HG03135 (cell line): ENCODE data around the gene ALDH9A1.
"Not testable (repeated sequence)": the region's sequence is repeated elsewhere in the genome, so short reads cannot be mapped to it uniquely, and the experiment has no call there.

Experiments
- ATAC-seq: cut with Tn5 transposase; IDR thresholded peaks from one replicate; pipeline ENCODE4 v1.9.1; 2021; ENCODE audit warnings: mild to moderate bottlenecking, moderate library complexity; ENCODE audit not compliant: unreplicated experiment

ALDH9A1 gene

DNA sequence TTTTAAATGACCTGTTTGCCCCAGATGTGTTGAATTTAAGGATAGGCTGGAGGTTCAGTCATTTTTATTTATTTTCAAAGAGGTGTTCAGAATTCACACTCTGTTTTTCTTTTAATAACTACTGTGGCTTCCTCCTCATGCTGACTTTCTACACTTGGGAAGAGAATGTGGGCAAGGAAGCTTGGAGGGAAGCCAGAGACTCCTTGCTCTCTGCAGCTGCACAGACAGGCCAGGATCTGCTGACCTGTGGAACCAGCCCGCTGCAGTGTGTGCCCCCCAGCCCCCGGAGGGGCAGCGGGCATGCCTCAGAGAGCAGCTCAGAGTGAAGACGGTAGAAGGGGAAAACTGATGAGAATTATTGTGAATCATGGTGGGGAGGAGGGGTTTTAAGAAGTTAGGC is 50.4 kb downstream of the ALDH9A1 start:
- ATAC-seq, result no peak

DNA sequence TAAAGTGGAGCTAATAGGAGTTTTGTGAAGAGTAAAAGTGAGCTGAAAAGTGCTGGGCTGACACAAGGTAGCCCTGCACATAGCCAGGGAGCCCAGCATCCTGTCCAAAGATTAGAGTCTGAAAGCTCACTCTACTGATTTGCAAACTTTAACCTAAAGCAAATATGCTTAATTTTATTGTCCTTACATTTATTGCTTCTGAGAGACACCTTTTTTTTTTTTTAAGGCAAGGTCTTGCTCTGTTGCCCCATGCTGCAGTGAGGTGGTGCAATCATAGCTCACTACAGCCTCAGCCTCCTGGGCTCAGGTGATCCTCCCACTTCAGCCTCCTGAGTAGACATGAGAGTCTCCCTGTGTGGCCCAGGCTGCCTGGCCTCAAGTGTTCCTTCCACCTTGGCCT is 50.8 kb downstream of the ALDH9A1 start:
- ATAC-seq, result no peak

DNA sequence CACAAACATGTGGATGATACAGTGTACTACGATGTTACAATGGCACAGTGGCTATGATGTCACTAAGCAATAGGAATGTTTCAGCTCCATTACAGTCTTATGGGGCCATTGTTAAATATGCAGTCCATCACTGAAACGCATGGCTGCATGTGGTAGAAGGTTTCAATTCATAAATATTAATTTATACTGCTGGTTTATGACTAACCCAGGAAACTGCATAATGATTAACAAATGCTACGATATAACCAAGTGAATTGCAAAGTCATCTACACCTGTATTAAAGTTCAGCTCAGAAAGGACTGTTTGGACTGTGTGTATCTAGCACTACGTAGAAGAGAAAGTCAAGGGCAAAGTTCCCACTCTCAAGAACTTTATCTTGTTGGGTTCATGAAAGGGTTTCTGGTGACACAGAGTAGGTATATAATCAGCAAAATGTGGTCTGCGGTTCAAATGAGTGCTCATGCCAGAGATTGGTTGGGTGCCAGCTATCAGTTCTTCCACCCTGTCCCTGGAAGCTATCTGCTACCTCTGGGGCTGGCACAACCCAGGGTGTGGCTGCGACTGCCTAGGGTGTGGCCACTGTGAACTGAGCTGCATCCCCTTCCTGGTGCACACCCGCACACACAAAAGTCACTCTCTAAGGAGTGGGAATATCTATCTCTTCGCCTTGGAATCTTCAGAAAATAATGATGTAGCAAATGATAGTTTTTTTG is 52.6 kb downstream of the ALDH9A1 start:
- peak; percentile 61 for ATAC-seq

DNA sequence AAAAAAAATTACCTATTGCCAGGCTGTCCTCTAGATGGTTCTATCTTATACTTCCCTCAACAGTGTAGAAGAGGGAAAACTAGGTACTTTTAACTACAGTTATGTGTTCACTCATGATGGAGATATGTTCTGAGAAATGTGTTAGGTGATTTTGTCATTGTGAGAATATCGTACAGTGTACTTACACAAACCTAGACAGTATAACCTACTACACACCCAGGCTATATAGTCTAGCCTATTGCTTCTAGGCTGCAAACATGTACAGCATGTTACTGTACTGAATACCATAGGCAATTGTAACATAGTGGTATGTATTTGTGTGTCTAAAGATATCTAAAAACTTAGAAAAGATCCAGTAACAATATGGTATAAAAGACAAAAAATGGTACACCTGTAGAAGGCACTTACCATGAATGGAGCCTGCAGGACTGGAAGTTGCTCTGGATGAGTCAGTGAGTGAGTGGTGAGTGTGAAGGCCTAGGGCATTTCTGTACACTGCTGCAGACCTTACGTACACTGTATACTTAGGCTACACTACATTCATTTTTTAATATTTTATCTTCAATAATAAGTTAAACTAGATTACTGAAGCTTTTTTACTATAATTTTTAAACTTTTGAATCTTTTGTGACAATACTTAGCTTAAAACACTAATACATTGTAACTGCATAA is 54.2 kb downstream of the ALDH9A1 start:
- ATAC-seq, result no peak

DNA sequence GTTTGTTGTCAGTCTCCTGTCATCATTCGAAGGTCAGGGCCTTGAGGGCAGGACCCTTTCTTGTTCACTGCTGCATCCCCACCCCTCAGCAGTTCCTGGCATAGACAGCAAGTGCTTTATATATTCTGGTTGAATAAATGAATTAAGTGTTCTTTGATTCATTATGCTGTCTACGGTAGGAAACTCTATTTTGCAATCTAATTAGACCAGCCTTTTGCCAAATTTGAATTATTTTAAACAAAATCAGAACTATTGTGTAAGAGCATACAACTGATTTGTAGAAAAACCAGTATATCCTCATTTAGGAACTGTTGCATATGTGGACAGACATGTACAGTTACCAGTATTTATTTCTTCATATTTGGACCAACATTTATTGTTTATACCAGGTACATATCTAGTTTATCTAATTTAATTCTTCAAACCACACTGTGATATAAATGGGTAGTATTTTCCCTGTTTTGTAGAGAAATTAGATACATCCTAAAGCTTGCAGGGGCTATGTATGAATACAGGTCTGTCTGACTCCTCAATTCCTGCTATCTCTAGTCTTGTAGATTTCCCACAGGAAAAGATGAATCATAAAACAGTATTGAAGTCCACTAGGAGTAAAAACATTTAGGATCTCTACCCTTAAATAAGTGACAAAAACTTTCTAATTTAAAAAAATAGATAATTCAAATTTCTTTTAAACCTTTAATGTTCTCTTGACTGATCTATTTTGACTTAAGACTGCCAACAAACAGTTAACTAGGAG is 57.0 kb downstream of the ALDH9A1 start:
- no peak for ATAC-seq

DNA sequence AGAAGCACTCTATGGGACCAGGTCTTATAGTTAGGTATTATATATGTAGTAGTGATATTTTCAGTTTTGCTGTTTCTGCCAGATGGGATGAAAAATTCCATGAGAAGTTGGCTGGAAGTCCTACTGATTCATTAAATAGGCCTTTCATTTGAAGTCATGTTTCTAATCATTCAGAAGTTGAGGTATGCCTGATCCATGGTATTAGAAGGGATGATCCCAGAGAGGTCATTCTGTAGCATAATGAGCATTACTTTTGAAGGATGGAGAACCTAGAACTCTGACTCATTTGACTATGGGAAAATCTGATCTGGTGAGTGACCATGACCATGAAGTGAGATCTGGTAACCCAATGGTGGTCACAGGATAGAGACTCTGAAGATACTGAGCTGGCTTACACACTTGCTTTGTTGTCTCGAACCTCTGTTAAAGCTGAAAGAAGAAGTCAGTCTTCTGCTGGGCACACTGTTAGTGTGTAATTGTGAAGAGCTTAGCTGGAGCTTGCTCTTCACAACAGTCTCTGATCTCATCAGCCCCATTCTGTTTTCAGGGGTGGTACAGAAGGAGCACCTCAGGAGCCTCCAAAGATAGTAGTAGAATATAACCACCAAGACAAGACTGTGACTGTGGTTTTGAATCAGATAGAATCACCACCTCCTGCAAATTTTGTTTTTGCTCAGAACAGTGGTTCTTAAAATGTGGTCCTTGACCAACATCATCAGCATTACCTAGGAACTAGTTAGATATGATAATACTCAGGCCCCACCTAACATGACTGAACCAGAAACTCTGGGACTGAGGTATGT is 58.3 kb downstream of the ALDH9A1 start:
- no peak for ATAC-seq

DNA sequence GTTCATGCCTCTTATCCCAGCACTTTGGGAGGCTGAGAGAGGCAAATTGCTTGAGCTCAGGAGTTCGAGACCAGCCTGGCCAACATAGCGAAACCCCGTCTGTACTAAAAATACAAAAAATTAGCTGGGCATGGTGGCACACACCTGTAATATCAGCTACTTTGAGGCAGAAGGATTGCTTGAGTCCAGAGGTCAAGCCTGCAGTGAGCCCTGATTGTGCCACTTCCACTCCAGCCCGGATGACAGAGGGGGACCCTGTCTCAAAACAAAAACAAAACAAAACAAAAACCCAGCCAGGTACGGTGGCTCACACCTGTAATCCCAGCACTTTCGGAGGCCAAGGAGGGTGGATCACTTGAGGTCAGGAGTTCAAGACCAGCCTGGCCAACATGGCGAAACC is 60.2 kb downstream of the ALDH9A1 start:
- ATAC-seq, result not testable (repeated sequence)

DNA sequence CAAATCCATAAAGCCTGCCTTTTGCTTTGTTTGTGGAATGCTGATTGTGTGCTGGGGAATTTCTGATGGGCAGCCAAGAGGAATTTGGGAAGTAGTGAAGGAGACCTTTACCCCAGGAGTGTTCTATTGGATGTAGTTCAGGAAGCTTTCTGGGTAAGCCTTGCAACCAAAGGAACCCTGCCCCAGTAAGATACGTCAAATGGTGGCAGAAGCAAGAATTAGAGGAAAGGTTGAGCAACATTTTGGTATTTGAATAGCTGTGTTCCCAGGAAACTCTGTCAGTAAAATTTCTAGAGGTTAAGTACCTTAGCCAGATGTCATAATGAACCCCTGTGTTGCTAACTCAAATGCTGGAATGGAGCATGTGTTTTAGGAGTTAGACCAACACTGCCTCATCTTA is 60.9 kb downstream of the ALDH9A1 start:
- no peak for ATAC-seq

DNA sequence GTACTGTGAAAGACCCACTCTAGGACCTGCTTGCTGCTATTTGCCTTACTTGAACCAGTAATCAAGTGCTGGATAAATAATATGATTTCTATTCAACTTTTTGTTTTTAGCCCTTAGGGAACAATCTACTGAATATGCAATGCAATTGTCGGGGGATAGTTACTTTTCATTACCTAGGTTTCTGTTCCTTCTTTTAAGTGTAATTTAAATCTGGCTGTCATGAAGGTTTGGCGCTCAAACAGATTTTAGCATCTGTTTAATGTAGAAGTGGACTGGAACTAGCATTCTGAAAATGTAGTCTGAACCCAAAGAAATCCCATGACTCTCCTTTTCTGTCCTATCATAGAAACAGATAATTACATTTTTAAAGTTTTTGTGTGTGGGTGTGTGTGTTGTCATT is 62.5 kb downstream of the ALDH9A1 start:
- no peak for ATAC-seq

DNA sequence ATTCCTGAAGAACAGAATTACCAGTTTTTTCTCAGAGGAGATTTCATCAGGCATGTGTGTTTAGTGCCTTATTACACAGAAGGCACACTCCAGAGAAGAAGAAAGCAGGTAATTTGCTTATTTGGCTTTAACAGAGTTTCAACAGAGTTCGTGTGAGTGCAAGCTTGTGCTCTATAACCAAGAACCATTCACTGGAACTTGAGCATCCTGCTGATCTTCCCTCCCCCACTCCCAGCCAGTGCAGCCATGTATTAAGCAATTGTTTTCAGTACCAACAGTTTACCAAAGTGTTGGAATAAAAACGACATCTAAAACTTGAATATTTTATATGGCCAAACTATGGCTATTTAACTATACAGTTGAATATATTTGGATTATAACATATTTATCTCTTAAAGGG is 63.0 kb downstream of the ALDH9A1 start:
- no peak for ATAC-seq

DNA sequence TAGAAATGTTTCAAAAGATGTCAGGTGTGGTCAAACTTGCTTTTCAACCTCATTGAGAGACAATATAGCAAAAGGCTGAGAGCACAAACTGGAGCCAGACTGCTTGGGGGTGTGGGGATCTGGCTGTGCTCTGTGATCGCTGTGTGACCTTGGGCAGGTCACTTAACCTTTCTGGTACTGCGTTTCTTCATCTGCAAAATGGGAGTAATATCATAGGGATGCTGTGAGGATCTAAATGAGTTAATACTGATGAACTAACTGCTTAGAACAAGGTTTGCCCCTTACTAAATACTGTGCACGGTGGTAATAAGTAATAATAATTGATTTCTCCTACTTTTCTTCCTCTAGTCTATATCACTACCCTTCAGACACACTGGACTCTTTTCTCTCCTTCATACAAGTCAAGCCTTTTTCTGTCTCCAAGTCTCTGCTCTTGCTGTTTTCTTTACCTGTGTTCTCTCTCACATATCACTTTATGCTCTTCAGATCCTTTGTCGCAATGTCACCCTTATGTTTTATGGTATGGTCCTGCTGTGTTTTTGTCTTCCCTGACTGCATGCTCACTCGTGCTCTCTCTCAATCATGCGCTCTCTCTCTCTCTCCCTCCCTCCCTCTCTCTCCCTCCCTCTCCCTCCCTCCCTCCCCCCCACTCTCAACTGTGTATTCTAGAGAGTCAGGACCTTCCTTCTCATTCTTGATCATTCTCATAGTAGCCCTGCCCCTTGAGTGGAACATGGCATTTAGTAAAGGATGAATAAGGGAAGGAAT is 64.0 kb downstream of the ALDH9A1 start:
- no peak for ATAC-seq

DNA sequence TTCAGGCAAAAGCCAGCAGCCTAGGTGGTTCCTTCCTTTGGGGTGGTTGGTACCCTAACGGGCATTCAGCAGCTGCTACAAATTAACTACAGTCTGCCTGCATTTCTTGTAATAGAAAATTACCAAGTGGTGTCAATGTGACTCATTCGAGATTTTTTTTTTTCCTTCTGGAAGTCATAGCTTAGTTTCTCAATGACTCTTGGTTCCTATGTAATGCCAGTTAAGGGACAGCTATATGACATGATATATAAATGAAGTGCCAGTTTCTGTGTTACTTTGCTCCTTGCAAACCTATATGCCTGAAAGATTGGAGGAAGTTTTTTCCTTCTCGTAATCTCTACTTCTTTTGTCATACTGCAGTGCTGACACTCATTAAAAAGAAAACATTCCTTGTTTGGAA is 64.7 kb downstream of the ALDH9A1 start:
- no peak for ATAC-seq

DNA sequence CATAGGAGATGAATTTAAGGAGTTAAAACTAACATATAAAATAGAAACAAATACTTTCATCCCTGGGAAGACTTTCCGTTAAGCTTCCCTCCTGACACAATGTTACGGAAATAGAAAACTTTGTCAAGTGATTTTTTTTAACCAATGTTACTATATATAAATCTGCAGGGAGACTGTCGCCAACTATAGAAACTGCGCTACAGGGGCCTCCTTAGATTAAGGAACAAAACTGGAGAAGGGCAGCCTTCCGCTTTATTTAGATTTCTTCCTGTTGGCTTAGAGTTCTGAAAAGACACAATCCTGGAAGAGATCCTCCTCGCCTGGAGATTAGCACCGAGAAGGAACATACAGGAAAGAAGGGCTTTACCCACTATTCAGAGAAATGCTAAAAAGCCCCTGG is 65.9 kb downstream of the ALDH9A1 start:
- ATAC-seq, result no peak

DNA sequence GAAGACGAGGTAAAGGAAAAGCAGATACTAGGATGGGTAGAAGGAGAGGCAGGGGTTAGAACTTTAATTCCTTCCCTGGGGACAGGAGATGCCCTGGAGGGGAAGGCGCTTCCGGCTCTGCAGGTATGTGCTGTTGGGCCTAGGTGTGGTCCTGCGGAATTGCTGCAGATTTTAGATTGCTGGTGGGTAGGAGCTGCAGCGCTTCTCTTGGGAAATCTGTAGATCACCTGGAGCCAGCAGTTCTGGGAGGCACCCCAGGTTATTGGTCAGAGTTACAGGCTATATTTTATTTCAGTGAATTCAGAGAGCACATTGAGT is 66.3 kb downstream of the ALDH9A1 start:
- ATAC-seq, result no peak

DNA sequence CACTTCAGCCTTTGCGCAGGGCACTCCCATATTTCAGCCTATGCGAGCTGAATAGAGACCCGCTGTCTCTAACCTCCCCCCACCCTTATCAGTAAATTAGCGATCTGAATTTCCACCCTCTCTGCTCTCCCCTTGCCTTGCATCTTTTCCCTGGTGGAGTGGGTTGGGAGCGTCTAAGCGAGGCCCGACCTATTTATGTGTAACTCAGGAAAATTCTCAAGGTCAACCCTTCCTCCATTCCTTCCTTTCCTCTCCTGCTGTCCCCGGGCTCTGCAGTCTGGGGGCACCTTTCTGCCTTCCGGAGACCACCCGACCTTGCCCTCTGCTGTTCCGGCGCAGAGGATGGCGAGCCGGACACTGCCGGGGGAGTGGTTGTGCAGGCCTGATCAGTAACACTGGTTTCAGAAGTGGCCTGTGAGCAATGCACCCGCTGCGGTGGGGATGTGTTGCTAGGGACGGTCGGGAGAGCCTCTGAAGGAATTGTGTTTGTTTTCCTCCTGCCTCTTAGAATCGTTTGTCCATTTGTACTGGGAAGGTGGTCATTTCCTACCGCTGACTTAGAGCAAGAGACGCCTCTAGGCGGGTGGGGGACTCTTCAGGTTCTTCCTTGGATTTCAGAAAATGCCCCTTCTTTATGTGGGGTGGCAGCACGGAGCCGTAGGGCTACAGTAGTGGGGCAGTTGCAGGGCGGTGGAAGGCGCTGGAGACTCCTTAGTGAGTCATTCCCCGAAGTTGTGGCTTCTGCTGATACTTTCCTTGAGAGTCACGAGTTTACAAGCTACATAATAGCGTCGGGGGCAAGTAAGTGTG is 66.8 kb downstream of the ALDH9A1 start:
- peak; percentile 32 for ATAC-seq

DNA sequence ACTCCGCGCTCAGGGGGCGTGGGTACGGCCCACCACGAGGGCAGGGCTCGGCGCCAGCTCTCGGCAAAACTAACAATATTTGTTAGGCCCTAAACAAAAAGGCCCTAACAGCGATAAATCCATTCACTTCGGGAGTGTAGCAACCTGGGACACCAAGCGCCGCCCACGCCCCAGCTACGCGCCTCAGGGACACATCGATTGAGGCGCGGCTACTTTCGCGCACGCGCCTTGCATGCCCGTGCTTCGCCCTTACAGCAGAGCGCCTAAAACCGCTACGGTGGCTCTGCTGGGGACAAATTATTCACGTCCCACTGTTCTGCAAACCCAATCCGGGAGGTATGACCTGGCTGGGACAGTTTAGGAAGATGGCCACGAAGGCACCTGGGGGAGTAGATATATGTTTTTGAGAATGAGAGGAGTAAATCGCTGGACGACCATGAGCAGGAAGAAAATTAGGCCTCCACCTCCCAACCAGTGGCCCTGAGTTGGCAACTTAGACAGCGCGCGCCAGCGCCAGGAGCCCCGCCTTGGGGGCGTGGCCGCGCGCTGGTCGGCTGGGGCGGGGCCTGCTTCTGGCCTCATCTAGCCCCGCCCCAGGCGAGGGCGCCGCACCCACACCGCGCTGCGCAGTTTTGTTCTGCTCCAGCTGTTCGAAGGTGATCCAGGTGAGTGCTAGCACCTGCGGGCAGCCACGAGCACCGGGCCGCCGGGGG is 67.6 kb downstream of the ALDH9A1 start, which contains the start of gene MGST3:
MGST3 (plus strand) TSS at position 606 of the 713 bp plus-strand sequence. CDS start 18,614 bp downstream, outside the sequence.
- ATAC-seq, result peak; percentile 88

DNA sequence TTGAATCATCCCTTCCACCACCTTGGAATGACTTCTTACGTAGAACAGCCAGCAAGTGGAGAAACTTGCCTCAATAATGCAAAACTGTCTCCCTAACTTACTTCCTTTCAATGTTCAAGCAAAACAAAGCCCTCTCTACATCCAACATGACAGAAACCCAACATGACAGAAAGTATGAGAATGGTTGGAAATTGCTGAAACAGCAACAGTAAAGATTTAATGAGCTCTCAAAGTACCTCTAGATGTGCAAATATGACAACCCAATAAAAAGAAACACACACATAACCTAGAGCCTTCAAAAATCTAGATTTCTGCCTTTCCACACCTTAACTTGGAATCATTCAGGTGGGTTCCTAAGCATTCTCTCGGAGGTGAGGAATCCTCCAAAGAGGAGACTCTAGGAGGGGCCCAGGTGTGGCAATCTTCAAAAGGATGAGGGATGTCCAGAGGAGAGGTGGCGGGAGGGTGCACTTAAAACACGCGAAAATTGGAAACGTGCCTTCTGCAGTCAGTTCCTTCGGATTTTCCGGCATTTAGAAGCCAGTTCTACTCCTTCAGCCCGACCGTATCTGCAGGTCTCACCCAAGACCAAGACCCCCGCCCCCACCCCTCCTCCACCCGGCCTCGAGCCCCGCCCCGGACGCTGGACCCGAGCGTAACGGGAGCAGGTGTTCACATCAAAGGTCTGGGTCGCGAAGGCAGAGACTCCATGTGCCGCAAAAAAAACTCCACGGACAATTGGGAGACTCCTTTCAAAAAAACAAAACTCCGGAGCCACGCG is 68.3 kb downstream of the ALDH9A1 start:
- ATAC-seq, result no peak

DNA sequence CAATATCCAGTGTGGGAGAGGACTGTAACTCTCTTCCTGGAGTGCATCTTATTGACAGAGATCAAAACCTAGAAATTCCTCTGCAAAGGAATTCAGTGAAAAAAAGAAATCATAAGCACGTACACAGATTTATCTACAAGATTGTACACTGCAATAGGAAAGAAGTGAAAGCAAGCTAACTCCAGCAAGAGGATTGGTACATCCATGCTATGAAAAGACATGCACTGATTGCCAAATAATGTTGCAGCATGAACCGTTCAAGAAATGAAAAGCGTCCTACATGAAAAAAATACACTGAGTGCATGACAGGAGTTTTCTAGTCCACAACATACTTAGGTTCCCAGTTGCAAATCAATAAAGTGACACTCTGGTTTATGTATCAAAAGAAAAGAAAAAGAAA is 69.2 kb downstream of the ALDH9A1 start:
- no peak for ATAC-seq
